Sigmoid colon (tissue), 7 donors: ENCODE data around the gene MGRN1. TPM values are rescaled to one million over a fixed set of nuclear protein-coding genes. Genes with fewer than 3 reads are reported as not detected.

ENCODE experiments used
- DNase-seq: peaks from one replicate; pipeline ENCODE4 v3.0.0-alpha.2; 2019
- H3K27ac ChIP-seq, 4 donors: fragments of 200-600 bp; sonication (generic); one replicate each; pipeline ENCODE4 v1.5.1; 2016 to 2019; ENCODE audit warnings: mild to moderate bottlenecking in 1 of 4
- H3K27me3 ChIP-seq, 3 donors: fragments of 200-600 bp; sonication (generic); one replicate each; pipeline ENCODE4 v1.5.1; 2019; ENCODE audit warnings: mild to moderate bottlenecking in 1 of 3
- H3K36me3 ChIP-seq, 4 donors: fragments of 200-600 bp; sonication (generic); one replicate each; pipeline ENCODE4 v1.5.1; 2016 to 2019
- H3K4me1 ChIP-seq, 4 donors: fragments of 200-600 bp; sonication (generic); one replicate each; pipeline ENCODE4 v1.5.1; 2017 to 2019
- H3K4me3 ChIP-seq, 4 donors: fragments of 200-600 bp; sonication (generic); one replicate each; pipeline ENCODE4 v1.5.1; 2017 to 2019; ENCODE audit warnings: mild to moderate bottlenecking in 2 of 4, moderate library complexity in 1 of 4
- H3K9me3 ChIP-seq, 4 donors: fragments of 200-600 bp in 3 of 4; sonication (generic) in 3 of 4; one replicate each; pipeline versions ENCODE4 v1.5.1 to v1.6.1; 2013 to 2019
- CTCF ChIP-seq, 4 experiments: fragments of 450-650 bp in 3 of 4; fragments of 200-600 bp in 1 of 4; IDR thresholded peaks; one replicate each; pipeline ENCODE4 v1.5.1; 2016 to 2019; ENCODE audit warnings: antibody characterized with exemption in 4 of 4, mild to moderate bottlenecking in 3 of 4, moderate library complexity in 2 of 4
- EP300 ChIP-seq, 4 donors: sonication (generic); formaldehyde crosslinking; IDR thresholded peaks; one replicate each; pipeline ENCODE4 v1.6.1; 2017; ENCODE audit warnings: antibody characterized with exemption in 4 of 4
- POLR2A ChIP-seq, 2 donors: fragments of 450-650 bp; IDR thresholded peaks; one replicate each; pipeline ENCODE4 v1.6.1; 2016; ENCODE audit warnings: antibody characterized with exemption in 2 of 2, mild to moderate bottlenecking in 2 of 2, moderate library complexity in 2 of 2
- POLR2AphosphoS5 ChIP-seq, 4 donors: sonication (generic); formaldehyde crosslinking; IDR thresholded peaks; one replicate each; pipeline ENCODE4 v1.6.1; 2017; ENCODE audit warnings: antibody characterized with exemption in 4 of 4
- WGBS, 2 donors: extraction: QIAGEN DNeasy Blood & Tissue Kit; methylation state at CpG; one replicate each; pipeline ENCODE4 v1.1.7; 2013; 5-methylcytosine and 5-hydroxymethylcytosine counted together
- intact Hi-C: fragments of 100-400 bp; cut with DNase I; formaldehyde crosslinking; loops from one replicate; pipeline ENCODE4 v1.15.1; 2023
- polyA plus RNA-seq, 3 donors: library from polyadenylated mRNA; stranded (reverse); fragments of 200-250 nt; gene quantifications; one replicate each; pipeline ENCODE4 v1.2.3, GENCODE V29; 2013
- total RNA-seq, 4 donors: library from RNA; depleted of rRNA; stranded (reverse); fragments of >200 nt; gene quantifications; one replicate each; pipeline ENCODE4 v1.1.0, GENCODE V29; 2016
- donor health status: healthy with polysubstance abuse.
- donor health status: Bipolar disorder and iron deficiency.
- donor health status: healthy.

Gene MGRN1
- total and polyA plus RNA-seq, 7 donors = 16.8 to 37.9 (median 28.2) TPM

- Histone ChIP-seq H3K27me3 (no peaks in the 10 kb centered on the region), H3K9me3 (no peaks in the 10 kb centered on the region), H3K4me3 (no peak overlapping the region), H3K4me1 (no peaks in the 10 kb centered on the region), H3K36me3 (peaks cover 0 to 37% (median 11%) of the 10 kb centered on the region in 4 donors), H3K27ac (no peak overlapping the region)
- 87 to 94% methylated on average over 22 of the region's 22 CpGs for WGBS, 2 donors
- TF ChIP-seq CTCF (IDR thresholded peaks at IDR 0.05) (no peak), EP300 (IDR thresholded peaks at IDR 0.05) (no peak)
- DNase-seq = no peak
- intact Hi-C loops = no loop called here
Measured at GRCh38 chr16:4646773-4647643, 22.4 kb downstream of the MGRN1 start.

GRCh38 chr16:4647644-4647980 is 23.0 kb downstream of the MGRN1 start:
- WGBS, 2 donors = 95 to 97% methylated on average over 8 of the region's 8 CpGs
- TF ChIP-seq POLR2A (IDR thresholded peaks at IDR 0.05) = no peak
- TF ChIP-seq POLR2AphosphoS5 (IDR thresholded peaks at IDR 0.05) = no peak
- no peak for TF ChIP-seq CTCF (IDR thresholded peaks at IDR 0.05)
- TF ChIP-seq EP300 (IDR thresholded peaks at IDR 0.05) = no peak
- intact Hi-C loops = no loop called here
- no peaks in the 10 kb centered on the region for H3K4me1 ChIP-seq
- no peak overlapping the region for H3K4me3 ChIP-seq
- no peak for DNase-seq
- no peaks in the 10 kb centered on the region for H3K9me3 ChIP-seq
- no peaks in the 10 kb centered on the region for H3K27me3 ChIP-seq
- H3K36me3 ChIP-seq = peaks cover 3 to 43% (median 17%) of the 10 kb centered on the region in 4 donors
- H3K27ac ChIP-seq = no peak overlapping the region

- intact Hi-C loops = no loop called here
- no peaks in the 10 kb centered on the region for H3K27me3 ChIP-seq
- no peak for TF ChIP-seq POLR2A (IDR thresholded peaks at IDR 0.05)
- TF ChIP-seq EP300 (IDR thresholded peaks at IDR 0.05) = no peak
- TF ChIP-seq POLR2AphosphoS5 (IDR thresholded peaks at IDR 0.05) = no peak
- no peak for TF ChIP-seq CTCF (IDR thresholded peaks at IDR 0.05)
- H3K4me1 ChIP-seq = no peaks in the 10 kb centered on the region
- H3K36me3 ChIP-seq = peaks cover 10 to 56% (median 25%) of the 10 kb centered on the region in 4 donors
- DNase-seq = no peak
- H3K4me3 ChIP-seq = no peak overlapping the region
- WGBS, 2 donors = 96% methylated on average over 13 of the region's 13 CpGs
- H3K9me3 ChIP-seq = no peaks in the 10 kb centered on the region
- no peak overlapping the region for H3K27ac ChIP-seq
Measured at GRCh38 chr16:4648917-4649316, 24.3 kb downstream of the MGRN1 start.

- TF ChIP-seq CTCF (IDR thresholded peaks at IDR 0.05) (no peak), POLR2A (IDR thresholded peaks at IDR 0.05) (no peak), EP300 (IDR thresholded peaks at IDR 0.05) (no peak), POLR2AphosphoS5 (IDR thresholded peaks at IDR 0.05) (no peak)
- Histone ChIP-seq H3K9me3 (no peaks in the 10 kb centered on the region), H3K27me3 (no peaks in the 10 kb centered on the region), H3K27ac (no peak overlapping the region), H3K36me3 (peaks cover 10 to 65% (median 28%) of the 10 kb centered on the region in 4 donors), H3K4me1 (no peaks in the 10 kb centered on the region), H3K4me3 (no peak overlapping the region)
- no peak for DNase-seq
- intact Hi-C loops = no loop called here
- 90 to 92% methylated on average over 25 of the region's 25 CpGs for WGBS, 2 donors
Measured at GRCh38 chr16:4649744-4650442, 25.3 kb downstream of the MGRN1 start.
